Stimulated activated CD4-positive, alpha-beta T cell treated with anti-CD3 and anti-CD28 coated beads, Interleukin-4, amount 100 ng/mL, for 4 hours (primary cell): ENCODE results near the gene ADRB2.
"Not testable (repeated sequence)": the region's sequence is repeated elsewhere in the genome, so short reads cannot be mapped to it uniquely, and the experiment has no call there.

Experiments
- DNase-seq, 2 experiments: peaks; one replicate each; pipeline ENCODE4 v3.0.0-alpha.2; 2020

Gene ADRB2

DNA sequence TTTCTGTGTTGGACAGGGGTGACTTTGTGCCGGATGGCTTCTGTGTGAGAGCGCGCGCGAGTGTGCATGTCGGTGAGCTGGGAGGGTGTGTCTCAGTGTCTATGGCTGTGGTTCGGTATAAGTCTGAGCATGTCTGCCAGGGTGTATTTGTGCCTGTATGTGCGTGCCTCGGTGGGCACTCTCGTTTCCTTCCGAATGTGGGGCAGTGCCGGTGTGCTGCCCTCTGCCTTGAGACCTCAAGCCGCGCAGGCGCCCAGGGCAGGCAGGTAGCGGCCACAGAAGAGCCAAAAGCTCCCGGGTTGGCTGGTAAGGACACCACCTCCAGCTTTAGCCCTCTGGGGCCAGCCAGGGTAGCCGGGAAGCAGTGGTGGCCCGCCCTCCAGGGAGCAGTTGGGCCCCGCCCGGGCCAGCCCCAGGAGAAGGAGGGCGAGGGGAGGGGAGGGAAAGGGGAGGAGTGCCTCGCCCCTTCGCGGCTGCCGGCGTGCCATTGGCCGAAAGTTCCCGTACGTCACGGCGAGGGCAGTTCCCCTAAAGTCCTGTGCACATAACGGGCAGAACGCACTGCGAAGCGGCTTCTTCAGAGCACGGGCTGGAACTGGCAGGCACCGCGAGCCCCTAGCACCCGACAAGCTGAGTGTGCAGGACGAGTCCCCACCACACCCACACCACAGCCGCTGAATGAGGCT is at the start of gene ADRB2:
TSS of gene ADRB2 (plus strand) at position 559 of the 686 bp plus-strand sequence. CDS start 221 bp downstream, outside the sequence.
- peak; percentile 79 to 84 for DNase-seq

DNA sequence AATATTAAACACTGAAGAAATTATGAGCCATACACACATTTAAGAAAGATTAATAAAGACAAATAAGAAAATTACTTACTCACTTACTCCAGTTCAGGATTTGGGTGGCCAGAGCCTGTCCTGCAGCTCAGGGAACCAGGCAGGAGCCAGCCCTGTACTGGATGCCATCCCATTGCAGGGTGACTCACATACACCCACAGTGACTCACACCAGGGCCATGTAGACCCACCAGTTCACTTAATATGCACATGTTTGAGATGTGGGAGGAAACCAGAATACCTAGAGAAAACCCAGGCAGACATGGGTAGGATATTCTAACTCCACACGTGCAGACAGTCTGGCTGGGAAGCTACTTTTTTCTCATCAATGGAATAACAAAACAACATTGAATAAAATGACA is 49.6 kb upstream of the ADRB2 start:
- peak in 1 of 2 experiments; percentile 27 for DNase-seq

DNA sequence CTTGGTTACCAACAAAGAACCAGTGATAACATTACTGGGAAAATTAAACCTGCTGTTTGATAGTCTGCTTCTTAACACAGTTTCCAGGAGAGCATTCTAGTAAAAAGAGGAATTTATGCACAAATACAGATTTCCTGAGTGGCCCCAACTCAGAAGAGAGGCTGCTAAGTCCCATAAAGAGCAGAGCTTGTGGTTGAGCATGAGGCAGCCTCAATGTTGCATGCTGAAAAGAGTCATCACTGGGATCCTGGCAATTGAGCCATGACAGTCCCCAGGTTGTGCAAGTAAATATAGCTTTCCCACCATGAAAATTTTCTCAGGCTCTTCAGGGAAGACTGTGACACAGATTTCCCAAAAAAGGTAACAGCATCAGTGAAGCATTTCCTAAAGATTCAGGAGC is 47.5 kb upstream of the ADRB2 start:
- no peak for DNase-seq

DNA sequence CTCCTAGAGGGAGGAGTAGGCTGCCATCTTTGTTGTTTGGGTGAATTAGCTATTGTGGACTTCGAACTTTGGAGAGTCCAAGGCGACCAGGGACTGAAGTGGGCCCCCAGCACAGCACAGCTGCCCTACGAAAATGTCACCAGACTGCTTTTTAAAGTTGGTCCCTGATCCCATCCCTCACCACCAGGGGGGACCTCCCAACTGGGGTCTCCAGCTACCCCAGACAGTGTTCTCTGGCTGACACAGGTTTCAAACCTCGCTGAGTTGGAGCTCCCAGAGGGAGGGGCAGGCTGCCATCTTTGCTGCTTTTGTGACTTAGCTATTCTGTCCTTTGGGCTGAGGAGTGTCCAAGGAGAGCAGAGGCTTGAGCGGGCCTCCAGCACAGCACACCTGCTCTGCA is 45.7 kb upstream of the ADRB2 start:
- DNase-seq, result no peak

DNA sequence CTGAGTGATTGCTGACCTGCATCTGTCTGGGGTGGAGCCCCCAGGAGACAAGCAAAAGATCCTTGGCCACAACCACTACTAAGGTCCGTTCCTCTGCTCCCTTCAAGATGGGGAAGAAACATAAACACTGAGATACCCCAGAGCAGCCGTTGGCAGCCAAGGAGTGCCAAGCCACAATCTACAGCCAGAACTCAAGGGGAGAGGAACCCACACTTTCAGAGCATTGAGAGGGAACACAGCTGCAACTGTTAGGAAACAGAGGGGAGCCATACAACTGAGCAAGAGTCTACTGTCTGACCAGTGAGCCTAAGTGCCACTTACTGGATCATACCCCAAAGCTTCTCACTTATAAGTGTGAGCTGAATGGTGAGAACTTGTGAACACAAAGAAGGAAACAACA is 44.6 kb upstream of the ADRB2 start:
- no peak for DNase-seq

DNA sequence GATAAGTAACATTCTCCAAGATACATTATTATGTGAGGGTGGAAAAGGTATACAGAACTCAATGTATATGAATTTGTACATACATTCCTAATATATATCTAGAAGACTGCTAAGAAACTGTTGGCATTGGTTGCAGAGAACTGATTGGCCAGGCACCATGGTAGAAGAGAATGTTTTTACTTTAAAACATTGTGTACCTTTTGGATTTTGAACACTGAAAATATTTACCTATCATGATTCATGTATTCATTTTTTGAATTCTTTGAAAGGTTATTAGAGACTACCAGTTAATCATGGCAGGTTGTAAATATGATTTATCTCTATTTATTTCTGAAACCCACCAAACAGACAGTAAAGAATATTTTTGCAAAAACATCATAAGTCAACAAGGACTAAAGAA is 41.2 kb upstream of the ADRB2 start:
- no peak for DNase-seq

DNA sequence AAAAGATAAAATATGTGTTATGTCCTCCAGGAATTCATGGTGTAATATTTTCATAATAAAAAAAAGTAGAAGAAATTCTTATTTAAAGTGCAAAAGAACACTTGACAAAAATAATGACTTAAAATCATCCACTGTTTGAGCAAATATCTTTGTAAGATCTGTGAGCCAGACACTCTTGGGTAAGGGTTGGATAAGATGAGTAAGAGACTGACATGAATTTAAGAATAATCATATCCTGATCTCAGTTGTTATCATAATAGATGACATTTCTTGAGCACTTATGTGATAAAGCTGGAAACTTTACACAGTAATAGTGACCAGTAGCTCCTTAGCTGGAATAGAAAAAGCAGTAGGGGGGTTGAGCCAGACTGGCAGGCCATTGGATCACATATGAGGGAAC is 40.0 kb upstream of the ADRB2 start:
- DNase-seq, result no peak

DNA sequence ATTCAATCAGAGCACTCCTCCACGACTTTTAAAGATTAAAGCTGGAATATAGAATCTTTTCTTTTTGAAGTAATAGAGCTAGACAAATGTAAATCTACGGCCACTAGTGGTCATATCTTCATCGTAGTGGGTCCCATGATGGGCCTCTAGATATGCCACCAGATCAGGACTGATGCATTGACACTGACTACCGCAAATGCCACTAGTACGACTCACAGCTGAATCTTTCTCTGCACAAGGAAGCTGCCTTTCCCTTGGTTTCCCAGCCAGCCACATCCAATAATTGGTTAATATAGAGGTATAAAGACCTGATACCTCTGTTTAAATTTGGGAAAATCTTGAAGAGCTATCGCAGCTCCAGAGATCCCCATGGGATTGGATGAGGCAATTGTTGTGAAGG is 37.8 kb upstream of the ADRB2 start:
- DNase-seq, result no peak

DNA sequence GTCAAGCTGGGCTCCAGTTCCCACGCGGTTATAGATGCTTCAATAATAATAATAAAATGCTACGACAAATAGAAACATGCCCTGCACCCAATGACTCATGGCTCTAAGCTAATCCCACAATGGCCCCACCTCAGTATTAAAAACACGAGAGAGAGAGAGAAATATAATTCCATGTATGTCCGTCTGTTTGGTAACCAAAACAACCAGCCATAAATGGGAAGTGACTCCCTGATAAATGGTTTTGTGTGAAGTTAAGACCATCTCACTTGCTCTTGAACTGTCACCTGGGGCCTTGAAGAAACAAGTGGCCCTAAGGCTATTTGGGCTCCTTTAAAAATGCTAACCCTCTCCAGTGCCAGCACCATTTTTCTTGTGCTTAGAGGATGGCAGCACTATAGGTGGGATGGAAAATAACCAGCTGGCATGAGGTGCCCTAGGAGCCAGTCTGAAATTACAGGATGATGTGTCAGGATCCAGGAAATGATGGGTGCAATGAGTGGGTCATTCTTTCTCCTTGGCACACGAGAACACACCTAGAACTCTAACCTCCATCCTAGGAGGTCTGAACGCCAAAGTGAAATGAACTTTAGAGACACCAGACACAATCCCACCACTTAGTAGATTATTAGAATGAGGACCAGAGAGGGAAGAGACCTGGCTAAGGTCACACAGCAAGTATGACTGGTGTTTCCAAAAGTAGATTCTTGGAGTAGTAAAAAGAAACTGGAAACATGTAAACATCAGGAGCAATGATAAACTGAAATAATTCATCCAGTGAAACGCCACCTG is 35.7 kb upstream of the ADRB2 start:
- no peak for DNase-seq

DNA sequence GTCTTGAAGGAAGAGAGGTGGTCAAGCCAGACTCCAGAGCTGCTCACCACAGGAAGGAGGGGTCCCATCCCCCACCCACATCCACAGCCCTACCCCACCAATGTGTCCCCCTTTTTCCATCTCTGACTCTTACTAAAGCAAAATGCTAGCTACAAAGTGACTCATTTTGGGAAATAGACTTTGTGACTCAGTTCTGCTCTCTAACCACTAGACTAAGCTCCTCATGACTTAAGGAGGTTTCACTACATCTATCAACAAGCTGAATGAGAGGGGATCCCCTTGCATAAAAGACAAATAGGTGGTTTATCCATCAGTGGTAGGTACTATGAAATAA is 35.1 kb upstream of the ADRB2 start:
- no peak for DNase-seq

DNA sequence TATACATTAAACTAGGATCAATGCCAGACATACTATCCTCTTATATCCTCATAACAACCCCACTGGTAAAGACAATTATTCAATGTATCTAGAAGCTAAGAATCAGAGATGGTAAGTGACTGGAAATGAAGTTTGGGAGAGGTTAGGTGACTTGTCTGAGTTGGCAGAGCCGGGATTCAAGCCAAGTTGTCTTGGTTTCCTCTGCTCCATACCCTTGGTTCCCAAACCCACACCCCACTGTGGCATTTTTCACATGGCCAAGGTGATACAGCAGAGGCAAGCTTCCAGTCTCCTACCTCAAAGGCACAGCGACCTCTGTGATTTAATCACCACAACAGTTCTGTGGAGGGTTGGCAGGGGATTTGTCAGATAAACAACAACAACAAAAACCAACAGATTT is 34.7 kb upstream of the ADRB2 start:
- DNase-seq, result no peak

DNA sequence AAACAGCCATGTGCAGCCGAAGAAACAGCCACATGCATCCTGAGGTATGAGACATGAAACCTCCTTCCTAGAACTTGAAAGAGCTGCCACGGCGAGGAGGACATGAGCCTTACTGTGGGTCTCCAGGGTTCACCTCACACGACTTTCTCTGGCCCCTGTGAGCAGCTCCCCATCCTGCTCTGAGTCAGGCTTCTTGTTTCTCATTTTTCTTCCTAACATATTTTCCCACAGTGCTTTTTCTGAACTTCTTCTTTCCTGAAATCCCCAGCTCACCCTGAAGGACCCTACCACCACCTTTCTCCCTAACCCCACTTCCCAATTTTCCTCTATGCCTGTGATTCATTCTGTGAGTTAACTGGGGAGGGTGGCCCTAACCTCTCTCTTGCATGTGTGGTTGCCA is 33.7 kb upstream of the ADRB2 start:
- no peak for DNase-seq

DNA sequence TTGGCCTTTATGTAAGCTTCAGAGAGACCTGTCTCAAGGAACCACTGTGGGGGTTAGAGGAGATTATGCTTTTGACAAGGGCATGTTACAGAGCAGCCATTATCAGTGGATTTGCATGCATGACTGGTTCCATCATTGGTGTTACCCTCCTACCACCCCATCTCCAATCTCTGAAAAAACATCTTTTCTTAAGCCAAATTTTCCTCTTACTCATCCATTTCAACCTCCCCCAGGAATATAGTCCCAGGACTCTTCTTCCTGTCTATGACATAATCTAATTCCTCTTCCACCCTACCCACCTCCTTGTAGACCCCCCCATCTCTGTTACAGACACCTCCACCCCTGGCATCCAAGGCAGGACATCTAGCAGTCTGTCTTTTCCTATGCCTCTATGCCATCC is 33.1 kb upstream of the ADRB2 start:
- no peak for DNase-seq

DNA sequence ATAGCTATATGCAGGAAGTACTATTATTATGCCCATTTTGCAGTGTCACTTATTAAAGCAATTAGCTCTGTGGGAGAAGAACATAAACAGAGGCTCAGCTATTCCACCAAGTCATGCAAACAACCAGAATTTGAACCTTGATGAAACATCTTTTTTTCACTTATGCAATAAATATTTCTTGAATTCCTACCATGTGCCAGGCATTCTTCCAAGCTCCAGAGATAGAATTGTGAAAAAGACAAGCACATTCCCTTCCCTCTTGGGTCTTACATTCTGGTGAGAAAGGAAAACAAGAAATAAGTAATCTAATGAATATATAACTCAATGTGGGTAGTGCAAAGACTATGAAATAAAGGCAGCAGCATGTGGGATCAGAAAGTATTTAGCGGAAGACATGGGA is 32.1 kb upstream of the ADRB2 start:
- no peak for DNase-seq

DNA sequence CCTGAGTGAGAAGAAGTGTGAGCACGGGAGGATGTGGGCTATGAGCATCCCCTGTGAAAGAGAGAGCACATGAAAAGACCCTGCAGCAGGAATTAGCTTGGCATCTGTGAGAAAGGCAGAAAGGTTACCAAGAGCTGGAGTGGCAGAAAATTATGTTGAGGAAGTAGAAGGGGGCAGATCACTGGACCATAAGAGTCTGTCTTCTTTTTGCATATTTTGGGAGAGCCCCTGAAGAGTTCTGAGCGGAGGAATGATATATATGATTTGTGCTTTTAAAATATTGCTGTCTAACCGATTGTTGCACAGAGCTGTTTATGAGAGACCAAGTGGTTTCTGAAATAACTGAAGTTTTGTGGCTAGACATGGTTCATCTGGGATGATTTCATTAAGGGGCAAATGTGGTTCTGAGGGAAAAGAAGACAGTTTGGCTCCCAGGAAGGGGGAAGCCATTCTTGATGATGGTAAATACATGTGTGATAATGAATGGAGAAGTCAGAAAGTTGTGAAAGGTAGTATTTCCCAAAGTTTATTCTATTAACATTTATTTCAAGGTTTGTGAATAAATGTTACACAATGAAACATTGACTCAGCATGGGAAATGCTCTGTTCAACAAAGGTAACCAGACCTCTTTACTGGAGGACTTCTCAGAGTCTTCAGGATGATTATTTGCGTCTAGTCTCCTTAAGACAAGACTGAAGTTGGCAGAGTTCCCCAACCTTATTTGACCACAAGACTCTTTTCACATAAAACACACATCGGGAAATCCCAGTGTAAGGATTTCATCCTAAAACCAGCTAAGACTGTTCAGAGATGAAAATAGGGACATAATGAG is 31.5 kb upstream of the ADRB2 start:
- DNase-seq, result no peak

DNA sequence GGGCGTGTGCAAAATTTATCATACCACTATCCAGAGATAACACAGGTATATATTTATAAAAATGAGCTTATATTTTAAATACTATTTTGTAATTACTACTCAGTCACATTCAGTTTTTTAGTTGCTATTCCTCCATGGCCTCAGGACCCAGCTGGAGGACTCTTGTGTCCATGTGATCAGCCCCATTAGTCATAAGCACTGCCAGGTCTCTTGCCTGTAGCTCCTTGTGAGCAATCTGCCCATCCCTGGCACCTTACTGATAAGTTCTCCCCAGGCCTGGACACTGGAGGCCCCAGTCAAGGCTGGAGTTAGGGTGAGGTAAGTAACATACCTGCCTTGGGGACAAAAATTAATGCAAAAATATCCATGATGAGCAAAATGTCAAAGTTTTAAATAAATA is 29.5 kb upstream of the ADRB2 start:
- no peak for DNase-seq

DNA sequence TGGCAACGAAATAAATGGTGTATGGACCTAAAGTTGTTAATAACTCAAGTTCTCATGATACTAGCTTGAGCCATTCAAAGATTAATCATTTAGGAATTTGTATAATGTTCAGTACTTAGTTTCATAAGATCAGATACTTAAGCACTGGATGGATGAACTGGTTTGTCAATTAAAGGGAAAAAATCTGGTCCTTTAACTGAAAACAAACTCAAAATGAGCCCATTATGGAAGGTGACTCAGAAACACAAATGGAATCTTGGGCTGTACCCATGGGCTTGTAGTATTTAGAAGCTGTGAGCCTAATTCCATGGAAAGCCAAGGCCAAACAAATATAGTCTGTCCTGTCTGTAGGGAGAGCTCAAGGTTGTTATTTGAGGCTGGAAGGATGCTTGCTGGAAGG is 27.6 kb upstream of the ADRB2 start:
- no peak for DNase-seq

DNA sequence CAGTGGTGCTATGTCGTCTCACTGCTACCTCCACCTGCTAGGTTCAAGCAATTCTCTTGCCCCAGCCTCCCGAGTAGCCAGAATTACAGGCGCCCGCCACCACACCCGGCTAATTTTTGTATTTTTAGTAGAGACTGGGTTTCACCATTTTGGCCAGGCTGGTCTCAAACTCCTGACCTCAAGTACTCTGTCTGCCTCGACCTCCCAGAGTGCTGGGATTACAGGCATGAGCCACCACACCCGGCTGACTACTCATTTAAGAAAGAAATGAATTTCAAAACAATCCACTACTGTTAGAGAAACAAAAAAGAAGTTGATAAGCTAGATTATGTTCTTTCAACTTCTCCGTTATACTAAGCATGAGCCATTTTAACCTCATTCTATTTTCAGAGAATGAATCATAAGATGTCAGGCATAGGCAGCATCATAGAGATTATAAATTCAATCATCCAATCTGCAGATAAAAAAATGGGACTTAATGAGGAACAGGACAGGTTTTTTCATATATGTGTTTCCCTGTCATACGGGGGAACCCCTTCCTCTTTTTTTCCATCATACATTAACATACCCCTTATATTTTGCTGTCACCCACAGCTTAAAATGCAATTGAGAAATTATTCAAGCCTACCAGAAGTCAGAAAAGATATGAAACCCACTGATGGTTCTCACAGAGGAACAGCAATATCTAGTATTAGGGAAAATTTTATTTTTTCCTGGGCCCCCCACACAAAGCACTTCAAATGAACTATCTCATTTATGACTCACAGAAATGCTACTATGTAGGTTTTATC is 26.5 kb upstream of the ADRB2 start:
- DNase-seq, result no peak

DNA sequence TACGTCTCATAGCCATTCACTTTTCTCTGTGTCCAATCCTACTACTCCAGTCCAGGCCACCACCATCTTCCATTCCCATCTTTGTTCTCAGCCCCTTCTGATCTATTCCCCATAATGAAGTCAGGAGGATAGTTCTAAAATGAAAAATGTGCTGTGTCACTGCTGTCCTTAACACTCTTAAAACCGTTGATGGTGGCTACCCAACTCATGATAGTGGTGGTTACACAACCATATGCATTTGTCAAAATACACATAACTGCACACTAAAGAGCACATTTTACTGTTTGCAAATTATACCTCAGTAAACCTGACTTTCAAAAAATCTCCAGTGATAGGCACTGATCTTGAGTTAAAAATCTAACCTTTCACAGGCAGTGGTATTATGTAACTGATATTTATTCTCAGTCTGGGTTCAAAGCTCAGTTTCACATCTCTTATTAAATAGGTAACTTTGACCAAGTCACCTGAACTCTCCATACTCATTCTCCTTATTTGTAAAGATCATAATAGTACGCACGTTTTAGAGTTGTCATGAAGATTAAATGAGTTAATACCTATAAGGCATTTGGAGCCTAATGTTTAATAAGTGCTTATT is 24.6 kb upstream of the ADRB2 start:
- DNase-seq, result no peak

DNA sequence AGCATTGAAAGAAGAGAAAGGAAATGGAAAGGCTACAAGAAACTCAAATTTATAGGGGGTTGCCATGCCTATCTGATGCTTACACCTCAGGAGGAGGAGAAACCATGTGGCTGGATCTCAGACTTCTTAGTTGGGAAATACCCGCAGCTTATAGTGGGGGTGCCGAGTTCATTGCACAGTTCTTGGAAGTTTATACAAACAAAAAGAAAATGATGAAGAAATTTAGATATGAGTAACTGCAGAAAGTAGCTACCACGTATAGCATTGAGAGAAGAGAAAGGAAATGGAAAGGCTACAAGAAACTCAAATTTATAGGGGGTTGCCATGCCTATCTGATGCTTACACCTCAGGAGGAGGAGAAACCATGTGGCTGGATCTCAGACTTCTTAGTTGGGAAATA is 23.0 kb upstream of the ADRB2 start:
- DNase-seq, result not testable (repeated sequence)

DNA sequence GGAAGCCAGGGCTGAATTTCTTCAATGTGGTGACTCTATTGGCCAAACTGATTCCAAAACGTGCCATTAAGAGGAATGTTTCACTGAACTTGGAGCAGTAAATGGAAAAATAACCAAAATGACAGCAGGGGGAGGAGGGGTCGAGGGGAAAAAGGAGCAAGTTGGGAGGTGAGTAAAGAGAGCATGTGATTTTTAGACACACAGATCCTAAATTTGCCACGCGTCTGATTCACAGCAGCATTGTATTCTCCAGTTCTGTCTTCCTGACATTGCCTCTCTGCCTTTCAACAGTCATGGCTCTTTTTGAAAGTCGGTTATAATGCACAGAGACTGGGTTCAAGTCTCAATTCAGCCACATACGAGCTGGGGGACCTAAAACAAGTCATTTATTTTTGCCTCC is 22.0 kb upstream of the ADRB2 start:
- DNase-seq, result no peak
